ENCODE measurements around the gene DNPEP. TPM values are rescaled to one million over a fixed set of nuclear protein-coding genes. Genes with fewer than 3 reads are reported as not detected.
A peak's percentile ranks its signal among the peaks of the same experiment; 100 is the strongest.

DNPEP gene
- total RNA-seq, 4 donors from 2014 or later = 44.9 to 102 (median 61.6) TPM

- TF ChIP-seq POLR2A (IDR thresholded peaks at IDR 0.05; ENCODE audit: low read depth) (no peak), POLR2AphosphoS5 (IDR thresholded peaks at IDR 0.05) (no peak), EP300 (IDR thresholded peaks at IDR 0.05) (no peak), CTCF (IDR thresholded peaks at IDR 0.05) (no peak)
- Histone ChIP-seq H3K9me3 (no peaks in the 10 kb centered on the region), H3K36me3 (no peaks in the 10 kb centered on the region), H3K4me1 (peaks cover 27 to 51% (median 46%) of the 10 kb centered on the region in 4 donors), H3K4me3 (no peak overlapping the region), H3K27ac (replicated peaks in 1 of 4) (no peak overlapping the region), H3K27me3 (no peaks in the 10 kb centered on the region)
- DNase-seq (ENCODE audit: extremely low spot score) = no peak
- WGBS = 50% methylated on average over 5 of the region's 6 CpGs
- intact Hi-C loops (cut with DNase I) = loop anchor here (2.0 kb wide), 1 partner anchor 130 kb away; no protein-coding TSS in a partner anchor
Measured at GRCh38 chr2:219400562-219400961, 12.8 kb upstream of the DNPEP start.

GRCh38 chr2:219399716-219400478, 12.2 kb upstream of the DNPEP start:
- Histone ChIP-seq H3K9me3 (no peaks in the 10 kb centered on the region), H3K27ac (replicated peaks in 1 of 4) (peak overlapping the region in 1 of 4 donors; percentile 54), H3K36me3 (no peaks in the 10 kb centered on the region), H3K4me3 (no peak overlapping the region), H3K27me3 (no peaks in the 10 kb centered on the region), H3K4me1 (peaks cover 24 to 44% (median 39%) of the 10 kb centered on the region in 4 donors)
- WGBS = 69% methylated on average over 13 of the region's 14 CpGs
- intact Hi-C loops (cut with DNase I) = loop anchor here (2.0 kb wide), 1 partner anchor 131 kb away; no protein-coding TSS in a partner anchor
- DNase-seq (ENCODE audit: extremely low spot score) = no peak
- TF ChIP-seq EP300 (IDR thresholded peaks at IDR 0.05) (no peak), POLR2AphosphoS5 (IDR thresholded peaks at IDR 0.05) (no peak), CTCF (IDR thresholded peaks at IDR 0.05) (no peak), POLR2A (IDR thresholded peaks at IDR 0.05; ENCODE audit: low read depth) (no peak)

- intact Hi-C loops (cut with DNase I) = no loop called here
- no peaks in the 10 kb centered on the region for H3K27me3 ChIP-seq
- no peaks in the 10 kb centered on the region for H3K9me3 ChIP-seq
- no peak for DNase-seq (ENCODE audit: extremely low spot score)
- H3K4me3 ChIP-seq = no peak overlapping the region
- TF ChIP-seq POLR2AphosphoS5 (IDR thresholded peaks at IDR 0.05) (no peak), CTCF (IDR thresholded peaks at IDR 0.05) (no peak), POLR2A (IDR thresholded peaks at IDR 0.05; ENCODE audit: low read depth) (no peak), EP300 (IDR thresholded peaks at IDR 0.05) (no peak)
- peak overlapping the region; percentile 40 to 60 (median 48) for H3K27ac ChIP-seq (replicated peaks in 1 of 4)
- 24% methylated on average over 5 of the region's 5 CpGs for WGBS
- peaks cover 13 to 34% (median 29%) of the 10 kb centered on the region in 4 donors for H3K4me1 ChIP-seq
- H3K36me3 ChIP-seq = no peaks in the 10 kb centered on the region
Measured at GRCh38 chr2:219398721-219399363, 11.1 kb upstream of the DNPEP start.

GRCh38 chr2:219396863-219397457, 9.2 kb upstream of the DNPEP start:
- no peak for DNase-seq (ENCODE audit: extremely low spot score)
- TF ChIP-seq EP300 (IDR thresholded peaks at IDR 0.05) (no peak), CTCF (IDR thresholded peaks at IDR 0.05) (no peak), POLR2AphosphoS5 (IDR thresholded peaks at IDR 0.05) (no peak), POLR2A (IDR thresholded peaks at IDR 0.05; ENCODE audit: low read depth) (no peak)
- Histone ChIP-seq H3K36me3 (no peaks in the 10 kb centered on the region), H3K4me3 (no peak overlapping the region), H3K27me3 (no peaks in the 10 kb centered on the region), H3K4me1 (peaks cover 0 to 18% (median 14%) of the 10 kb centered on the region in 4 donors), H3K9me3 (no peaks in the 10 kb centered on the region), H3K27ac (replicated peaks in 1 of 4) (no peak overlapping the region)
- intact Hi-C loops (cut with DNase I) = no loop called here
- WGBS = 62% methylated on average over 6 of the region's 6 CpGs

Measured in esophagus muscularis mucosa (tissue), 4 donors.